NB4 (cell line): Measurements from ENCODE around the gene KIF1A.

Experiments
- POLR2A ChIP-seq: IDR thresholded peaks from 2 replicates; pipeline ENCODE4 v1.6.1; 2011; ENCODE audit warnings: mild to moderate bottlenecking; ENCODE audit not compliant: insufficient read length; ENCODE audit errors: extremely low read depth
- TF ChIP-seq, protein P1 (sequence below): IDR thresholded peaks from one replicate; pipeline ENCODE4 v1.5.1; 2012; ENCODE audit warnings: low read depth, low read length
- TF ChIP-seq, protein P2 (sequence below): IDR thresholded peaks from 2 replicates; pipeline ENCODE4 v1.6.1; 2011; ENCODE audit warnings: low read depth, low read length

DNA sequence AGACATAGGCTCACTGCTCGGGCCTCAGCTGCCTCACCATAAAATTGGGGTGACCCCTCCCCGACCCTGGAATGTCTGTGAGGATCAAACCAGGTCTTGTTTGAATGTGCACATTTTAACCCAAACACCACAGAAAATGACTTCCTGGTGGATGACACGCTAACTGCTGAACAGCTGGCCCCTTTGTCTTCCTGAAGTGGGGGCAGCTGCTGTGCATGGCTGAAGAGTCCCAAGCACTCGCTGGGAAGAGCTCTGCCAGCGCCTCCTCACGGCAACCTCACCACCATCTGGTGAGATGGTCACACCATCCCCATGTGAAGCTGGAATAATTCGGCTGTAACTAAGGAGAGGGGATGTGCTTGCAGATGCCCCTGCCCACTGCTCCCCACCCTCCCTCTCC lies 94.3 kb downstream of the KIF1A start:
- TF ChIP-seq, protein P1, sequence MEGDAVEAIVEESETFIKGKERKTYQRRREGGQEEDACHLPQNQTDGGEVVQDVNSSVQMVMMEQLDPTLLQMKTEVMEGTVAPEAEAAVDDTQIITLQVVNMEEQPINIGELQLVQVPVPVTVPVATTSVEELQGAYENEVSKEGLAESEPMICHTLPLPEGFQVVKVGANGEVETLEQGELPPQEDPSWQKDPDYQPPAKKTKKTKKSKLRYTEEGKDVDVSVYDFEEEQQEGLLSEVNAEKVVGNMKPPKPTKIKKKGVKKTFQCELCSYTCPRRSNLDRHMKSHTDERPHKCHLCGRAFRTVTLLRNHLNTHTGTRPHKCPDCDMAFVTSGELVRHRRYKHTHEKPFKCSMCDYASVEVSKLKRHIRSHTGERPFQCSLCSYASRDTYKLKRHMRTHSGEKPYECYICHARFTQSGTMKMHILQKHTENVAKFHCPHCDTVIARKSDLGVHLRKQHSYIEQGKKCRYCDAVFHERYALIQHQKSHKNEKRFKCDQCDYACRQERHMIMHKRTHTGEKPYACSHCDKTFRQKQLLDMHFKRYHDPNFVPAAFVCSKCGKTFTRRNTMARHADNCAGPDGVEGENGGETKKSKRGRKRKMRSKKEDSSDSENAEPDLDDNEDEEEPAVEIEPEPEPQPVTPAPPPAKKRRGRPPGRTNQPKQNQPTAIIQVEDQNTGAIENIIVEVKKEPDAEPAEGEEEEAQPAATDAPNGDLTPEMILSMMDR = no peak
- TF ChIP-seq, protein P2, sequence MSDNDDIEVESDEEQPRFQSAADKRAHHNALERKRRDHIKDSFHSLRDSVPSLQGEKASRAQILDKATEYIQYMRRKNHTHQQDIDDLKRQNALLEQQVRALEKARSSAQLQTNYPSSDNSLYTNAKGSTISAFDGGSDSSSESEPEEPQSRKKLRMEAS = no peak
- no peak for TF ChIP-seq POLR2A
